Activated naive CD4-positive, alpha-beta T cell (primary cell): ENCODE results near the gene KDM4D.
"Not testable (repeated sequence)": the region's sequence is repeated elsewhere in the genome, so short reads cannot be mapped to it uniquely, and the experiment has no call there.

Experiments
- DNase-seq, 4 experiments: peaks; one replicate each; lab custom pipeline; 2025; lab: John Stamatoyannopoulos, UW

Gene KDM4D

GRCh38 chr11:94958121-94958696 is 15.3 kb upstream of the KDM4D start:
- no peak for DNase-seq

GRCh38 chr11:94959179-94959578 is 14.3 kb upstream of the KDM4D start:
- DNase-seq, result no peak

GRCh38 chr11:94960488-94960887 is 13.0 kb upstream of the KDM4D start:
- DNase-seq, result no peak

- no peak for DNase-seq
Measured at GRCh38 chr11:94961255-94961654, 12.3 kb upstream of the KDM4D start.

- DNase-seq, result no peak
Measured at GRCh38 chr11:94964934-94965333, 8.6 kb upstream of the KDM4D start.

GRCh38 chr11:94968334-94968958 is 5.1 kb upstream of the KDM4D start:
- DNase-seq, result no peak

- DNase-seq, result no peak
Measured at GRCh38 chr11:94972700-94973098, 810 bp upstream of the KDM4D start.

- DNase-seq, result no peak
Measured at GRCh38 chr11:94974178-94974577, 669 bp downstream of the KDM4D start.

GRCh38 chr11:94975599-94975998 is 2.1 kb downstream of the KDM4D start:
- no peak for DNase-seq

GRCh38 chr11:94987378-94987777 is 13.9 kb downstream of the KDM4D start:
- no peak for DNase-seq

- DNase-seq, result no peak
Measured at GRCh38 chr11:94988748-94989147, 15.2 kb downstream of the KDM4D start.

GRCh38 chr11:94993400-94993943 is 20.0 kb downstream of the KDM4D start:
- DNase-seq, result no peak

- no peak for DNase-seq
Measured at GRCh38 chr11:94997437-94997836, 23.9 kb downstream of the KDM4D start.

GRCh38 chr11:94998285-94998684 is 24.8 kb downstream of the KDM4D start:
- DNase-seq, result no peak

GRCh38 chr11:95003716-95004115 is 30.2 kb downstream of the KDM4D start:
- no peak for DNase-seq

GRCh38 chr11:95005642-95006041 is 32.1 kb downstream of the KDM4D start:
- DNase-seq, result no peak

- DNase-seq, result no peak
Measured at GRCh38 chr11:95011376-95011775, 37.9 kb downstream of the KDM4D start.

GRCh38 chr11:95014184-95014821 is 40.8 kb downstream of the KDM4D start:
- no peak for DNase-seq

- no peak for DNase-seq
Measured at GRCh38 chr11:95016139-95016538, 42.6 kb downstream of the KDM4D start.

GRCh38 chr11:95021468-95021867 is 48.0 kb downstream of the KDM4D start:
- DNase-seq, result not testable (repeated sequence)

- DNase-seq, result no peak
Measured at GRCh38 chr11:95024958-95025357, 51.4 kb downstream of the KDM4D start, which contains the start of gene KDM4E. KDM4E (plus strand) TSS chr11:95025258; CDS start chr11:95025558, 300 bp downstream.

- DNase-seq, result not testable (repeated sequence)
Measured at GRCh38 chr11:95025594-95025993, 52.1 kb downstream of the KDM4D start.

- no peak for DNase-seq
Measured at GRCh38 chr11:95028357-95028756, 54.8 kb downstream of the KDM4D start.
